SH-SY5Y (cell line): Measurements from ENCODE around the gene C2CD2L.

Experiments
- GATA2 ChIP-seq: IDR thresholded peaks from 2 replicates; pipeline ENCODE4 v1.6.1; 2011; ENCODE audit warnings: mild to moderate bottlenecking, low read depth, low read length
- GATA3 ChIP-seq: IDR thresholded peaks from 2 replicates; pipeline ENCODE4 v1.6.1; 2011; ENCODE audit warnings: low read depth, mild to moderate bottlenecking, low read length, moderate library complexity

- no peak for TF ChIP-seq GATA3
- no peak for TF ChIP-seq GATA2
These were observed 3.3 kb downstream of the C2CD2L start for GRCh38 chr11:119110439-119110838.
